K562 (cell line): ENCODE results near the gene LAMTOR1. TPM values are rescaled to one million over a fixed set of nuclear protein-coding genes. Genes with fewer than 3 reads are reported as not detected.
A peak's percentile ranks its signal among the peaks of the same experiment; 100 is the strongest.

Experiments used
- BMI1 ChIP-seq: fragments of 150-350 bp; IDR thresholded peaks from 2 replicates; pipeline ENCODE4 v1.6.1; 2014; ENCODE audit warnings: low read length
- CHCHD3 ChIP-seq: fragments of 250-450 bp; sonication (Bioruptor Pico); IDR thresholded peaks from 2 replicates; pipeline ENCODE4 v2.1.2; 2022; ENCODE audit warnings: mild to moderate bottlenecking
- EHMT2 ChIP-seq: fragments of 450-650 bp; IDR thresholded peaks from 2 replicates; pipeline ENCODE4 v1.6.1; 2018; ENCODE audit warnings: antibody characterized with exemption
- ETV1 ChIP-seq: fragments of 450-650 bp; conservative IDR thresholded peaks from 2 replicates; pipeline ENCODE4 v1.6.1; 2016; ENCODE audit warnings: missing genetic modification characterization, control low read depth, low read depth, missing compliant biosample characterization
- KLF10 ChIP-seq: fragments of 250-450 bp; sonication (Bioruptor Pico); IDR thresholded peaks from 2 replicates; pipeline ENCODE4 v1.6.1; 2021; ENCODE audit warnings: matching md5 sums
- NCOA1 ChIP-seq: fragments of 450-650 bp; IDR thresholded peaks from 2 replicates; pipeline ENCODE4 v1.6.1; 2016; ENCODE audit warnings: low read depth
- NR4A1 ChIP-seq, 2 experiments: fragments of 250-450 bp in 1 of 2; fragments of 450-650 bp in 1 of 2; sonication (Bioruptor Pico) in 1 of 2; IDR thresholded peaks; 2 replicates each; pipeline versions ENCODE4 v1.4.0 to v1.6.1; 2016 to 2020; ENCODE audit warnings: mild to moderate bottlenecking in 2 of 2, missing compliant biosample characterization in 1 of 2, missing genetic modification characterization in 1 of 2, moderate library complexity in 1 of 2
- RB1 ChIP-seq: fragments of 450-650 bp; IDR thresholded peaks from 2 replicates; pipeline ENCODE4 v1.6.1; 2017; ENCODE audit warnings: low read depth, mild to moderate bottlenecking
- RBM14 ChIP-seq: fragments of 200-400 bp; formaldehyde crosslinking; IDR thresholded peaks from 2 replicates; pipeline ENCODE4 v1.6.1; 2018; ENCODE audit warnings: low read depth, mild to moderate bottlenecking, low read length, moderate library complexity, borderline replicate concordance; ENCODE audit not compliant: insufficient read depth
- RBM22 ChIP-seq: fragments of 200-400 bp; formaldehyde crosslinking; IDR thresholded peaks from 2 replicates; pipeline ENCODE4 v1.6.1; 2018; ENCODE audit warnings: low read length, low read depth; ENCODE audit not compliant: poor library complexity, severe bottlenecking
- SIX5 ChIP-seq, 2 experiments: IDR thresholded peaks; 2 replicates each; pipeline ENCODE4 v1.6.1; 2011; ENCODE audit warnings: low read length in 2 of 2, borderline replicate concordance in 1 of 2, low read depth in 1 of 2, mild to moderate bottlenecking in 1 of 2, moderate library complexity in 1 of 2; ENCODE audit not compliant: insufficient read depth in 1 of 2
- TAF9B ChIP-seq: fragments of 450-650 bp; IDR thresholded peaks from 2 replicates; pipeline ENCODE4 v1.6.1; 2018; ENCODE audit warnings: mild to moderate bottlenecking; ENCODE audit not compliant: partially characterized antibody
- ZNF217 ChIP-seq: sonication (generic); formaldehyde crosslinking; IDR thresholded peaks from 2 replicates; pipeline ENCODE4 v1.8.0; 2022; ENCODE audit warnings: mild to moderate bottlenecking, missing genetic modification reagents
- ZNF695 ChIP-seq: fragments of 450-650 bp; formaldehyde crosslinking; IDR thresholded peaks from 2 replicates; pipeline ENCODE4 v1.4.0; 2020; ENCODE audit warnings: mild to moderate bottlenecking, moderate library complexity
- ZNF75A ChIP-seq: fragments of 450-650 bp; formaldehyde crosslinking; IDR thresholded peaks from 2 replicates; pipeline ENCODE4 v1.4.0; 2020; ENCODE audit warnings: mild to moderate bottlenecking
- polyA plus RNA-seq, 8 experiments: library from polyadenylated mRNA; depleted of rRNA in 4 of 8; stranded (reverse) in 5 of 8; unstranded in 3 of 8; fragments of >200 nt; fragmentation: Nextera tagmentation in 2 of 8; fragmentation: Illumina TruSeq in 1 of 8; extraction: Ambion mirVana in 2 of 8; extraction: Trizol in 1 of 8; gene quantifications; 2 replicates each; pipeline versions ENCODE4 v1.2.1 to v1.2.3, GENCODE V29; 2011 to 2014; ENCODE audit warnings: inconsistent platforms in 1 of 8, missing spikeins in 1 of 8
- total RNA-seq, 7 experiments: library from RNA; depleted of rRNA in 6 of 7; stranded (reverse); fragments of >200 nt in 6 of 7; fragmentation: Illumina TruSeq in 2 of 7; extraction: Trizol in 2 of 7; gene quantifications; 2 replicates each; pipeline versions ENCODE4 v1.2.1 to v1.2.3, GENCODE V29; 2011 to 2021; ENCODE audit warnings: low replicate concordance in 1 of 7
- TF ChIP-seq, protein P1 (sequence below): fragments of 250-450 bp; sonication (Bioruptor Pico); IDR thresholded peaks from 2 replicates; pipeline ENCODE4 v1.9.0; 2021; ENCODE audit warnings: mild to moderate bottlenecking, inconsistent platforms
- TF ChIP-seq, protein P2 (sequence below): fragments of 150-350 bp; IDR thresholded peaks from 2 replicates; pipeline ENCODE4 v1.6.1; 2014; ENCODE audit warnings: low read depth, mild to moderate bottlenecking, low read length, borderline replicate concordance
- TF ChIP-seq, protein P3 (sequence below): fragments of 250-450 bp; sonication (Bioruptor Pico); IDR thresholded peaks from 2 replicates; pipeline ENCODE4 v1.5.0; 2021
- TF ChIP-seq, protein P4 (sequence below): fragments of 250-450 bp; sonication (Bioruptor Pico); IDR thresholded peaks from 2 replicates; pipeline ENCODE4 v1.5.0; 2020; ENCODE audit warnings: mild to moderate bottlenecking

The LAMTOR1 gene
- total and polyA plus RNA-seq, 9 of the 15 experiments (the other 6 are each of a cell fraction or from before 2014, with no cell fraction given) = 62.6 to 104 (median 85.3) TPM

DNA sequence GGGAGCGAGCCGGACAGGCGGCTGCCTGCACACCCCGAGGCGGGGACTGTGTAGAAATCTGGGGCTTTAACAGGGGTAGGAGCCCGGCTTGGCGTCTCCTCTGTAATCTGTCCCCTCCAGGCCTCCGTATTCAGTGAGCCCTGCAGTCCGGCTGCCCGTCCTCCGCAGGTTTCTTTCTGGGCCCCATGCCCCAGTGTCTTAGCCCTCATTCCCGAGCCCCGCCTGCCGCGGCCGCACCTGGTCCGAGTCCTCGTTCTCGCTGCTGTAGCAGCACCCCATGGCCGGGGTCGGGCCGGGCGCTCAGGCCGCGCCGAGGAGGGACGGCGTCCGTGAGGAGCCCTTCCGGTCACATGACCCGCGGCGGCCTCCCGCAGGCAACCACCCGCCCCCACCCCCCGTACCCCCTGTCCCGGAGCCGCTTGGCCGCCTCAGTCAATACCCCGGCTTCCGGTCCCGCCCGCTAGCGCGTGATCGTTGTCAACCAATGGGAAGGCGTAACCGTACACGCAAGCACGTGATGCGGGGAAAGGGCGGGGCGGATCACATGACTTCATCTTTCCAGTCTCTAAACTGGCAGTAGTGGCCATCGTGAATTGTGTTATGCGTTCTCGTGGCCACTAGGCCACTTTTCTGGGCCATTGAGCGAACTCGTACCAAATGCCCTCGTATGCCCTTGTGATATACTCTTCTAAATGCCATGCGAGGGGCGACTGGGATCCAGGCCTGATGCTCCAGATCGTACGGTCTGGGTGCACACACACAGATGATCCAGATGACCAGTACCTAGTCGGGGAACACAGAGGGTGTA lies at the start of gene LAMTOR1 (continued):
- no peak for TF ChIP-seq ZNF217
- TF ChIP-seq BMI1 = no peak
- TF ChIP-seq RB1 = peak; percentile 39; the same call in 1 of the 2 replicates
- TF ChIP-seq RBM14 = no peak
- TF ChIP-seq ZNF75A (CRISPR knock-in tag) = no peak
- TF ChIP-seq, protein P1, sequence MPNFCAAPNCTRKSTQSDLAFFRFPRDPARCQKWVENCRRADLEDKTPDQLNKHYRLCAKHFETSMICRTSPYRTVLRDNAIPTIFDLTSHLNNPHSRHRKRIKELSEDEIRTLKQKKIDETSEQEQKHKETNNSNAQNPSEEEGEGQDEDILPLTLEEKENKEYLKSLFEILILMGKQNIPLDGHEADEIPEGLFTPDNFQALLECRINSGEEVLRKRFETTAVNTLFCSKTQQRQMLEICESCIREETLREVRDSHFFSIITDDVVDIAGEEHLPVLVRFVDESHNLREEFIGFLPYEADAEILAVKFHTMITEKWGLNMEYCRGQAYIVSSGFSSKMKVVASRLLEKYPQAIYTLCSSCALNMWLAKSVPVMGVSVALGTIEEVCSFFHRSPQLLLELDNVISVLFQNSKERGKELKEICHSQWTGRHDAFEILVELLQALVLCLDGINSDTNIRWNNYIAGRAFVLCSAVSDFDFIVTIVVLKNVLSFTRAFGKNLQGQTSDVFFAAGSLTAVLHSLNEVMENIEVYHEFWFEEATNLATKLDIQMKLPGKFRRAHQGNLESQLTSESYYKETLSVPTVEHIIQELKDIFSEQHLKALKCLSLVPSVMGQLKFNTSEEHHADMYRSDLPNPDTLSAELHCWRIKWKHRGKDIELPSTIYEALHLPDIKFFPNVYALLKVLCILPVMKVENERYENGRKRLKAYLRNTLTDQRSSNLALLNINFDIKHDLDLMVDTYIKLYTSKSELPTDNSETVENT (CRISPR knock-in tag) = peak; percentile 77
- peak; percentile 62 for TF ChIP-seq TAF9B
- TF ChIP-seq, protein P2, sequence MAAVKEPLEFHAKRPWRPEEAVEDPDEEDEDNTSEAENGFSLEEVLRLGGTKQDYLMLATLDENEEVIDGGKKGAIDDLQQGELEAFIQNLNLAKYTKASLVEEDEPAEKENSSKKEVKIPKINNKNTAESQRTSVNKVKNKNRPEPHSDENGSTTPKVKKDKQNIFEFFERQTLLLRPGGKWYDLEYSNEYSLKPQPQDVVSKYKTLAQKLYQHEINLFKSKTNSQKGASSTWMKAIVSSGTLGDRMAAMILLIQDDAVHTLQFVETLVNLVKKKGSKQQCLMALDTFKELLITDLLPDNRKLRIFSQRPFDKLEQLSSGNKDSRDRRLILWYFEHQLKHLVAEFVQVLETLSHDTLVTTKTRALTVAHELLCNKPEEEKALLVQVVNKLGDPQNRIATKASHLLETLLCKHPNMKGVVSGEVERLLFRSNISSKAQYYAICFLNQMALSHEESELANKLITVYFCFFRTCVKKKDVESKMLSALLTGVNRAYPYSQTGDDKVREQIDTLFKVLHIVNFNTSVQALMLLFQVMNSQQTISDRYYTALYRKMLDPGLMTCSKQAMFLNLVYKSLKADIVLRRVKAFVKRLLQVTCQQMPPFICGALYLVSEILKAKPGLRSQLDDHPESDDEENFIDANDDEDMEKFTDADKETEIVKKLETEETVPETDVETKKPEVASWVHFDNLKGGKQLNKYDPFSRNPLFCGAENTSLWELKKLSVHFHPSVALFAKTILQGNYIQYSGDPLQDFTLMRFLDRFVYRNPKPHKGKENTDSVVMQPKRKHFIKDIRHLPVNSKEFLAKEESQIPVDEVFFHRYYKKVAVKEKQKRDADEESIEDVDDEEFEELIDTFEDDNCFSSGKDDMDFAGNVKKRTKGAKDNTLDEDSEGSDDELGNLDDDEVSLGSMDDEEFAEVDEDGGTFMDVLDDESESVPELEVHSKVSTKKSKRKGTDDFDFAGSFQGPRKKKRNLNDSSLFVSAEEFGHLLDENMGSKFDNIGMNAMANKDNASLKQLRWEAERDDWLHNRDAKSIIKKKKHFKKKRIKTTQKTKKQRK = no peak
- TF ChIP-seq KLF10 = no peak
- peak; percentile 59; the same call in 1 of the 2 replicates for TF ChIP-seq ETV1 (tag)
- TF ChIP-seq CHCHD3 = no peak
- no peak for TF ChIP-seq NCOA1
- TF ChIP-seq EHMT2 = peak; percentile 50; the same call in 1 of the 2 replicates
- no peak for TF ChIP-seq SIX5 (IDR thresholded peaks at IDR 0.05; ENCODE audit: borderline replicate concordance in 1 of 2, insufficient read depth in 1 of 2, low read depth in 1 of 2, low read length in 2 of 2)
- TF ChIP-seq RBM22 = no peak
- TF ChIP-seq, protein P3, sequence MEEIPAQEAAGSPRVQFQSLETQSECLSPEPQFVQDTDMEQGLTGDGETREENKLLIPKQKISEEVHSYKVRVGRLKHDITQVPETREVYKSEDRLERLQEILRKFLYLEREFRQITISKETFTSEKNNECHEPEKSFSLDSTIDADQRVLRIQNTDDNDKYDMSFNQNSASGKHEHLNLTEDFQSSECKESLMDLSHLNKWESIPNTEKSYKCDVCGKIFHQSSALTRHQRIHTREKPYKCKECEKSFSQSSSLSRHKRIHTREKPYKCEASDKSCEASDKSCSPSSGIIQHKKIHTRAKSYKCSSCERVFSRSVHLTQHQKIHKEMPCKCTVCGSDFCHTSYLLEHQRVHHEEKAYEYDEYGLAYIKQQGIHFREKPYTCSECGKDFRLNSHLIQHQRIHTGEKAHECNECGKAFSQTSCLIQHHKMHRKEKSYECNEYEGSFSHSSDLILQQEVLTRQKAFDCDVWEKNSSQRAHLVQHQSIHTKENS = no peak
- no peak for TF ChIP-seq NR4A1 (CRISPR knock-in tag; IDR thresholded peaks at IDR 0.05)
- peak; percentile 90 for TF ChIP-seq NR4A1 (tag; IDR thresholded peaks at IDR 0.05)
- TF ChIP-seq ZNF695 (CRISPR knock-in tag) = no peak
- TF ChIP-seq, protein P4, sequence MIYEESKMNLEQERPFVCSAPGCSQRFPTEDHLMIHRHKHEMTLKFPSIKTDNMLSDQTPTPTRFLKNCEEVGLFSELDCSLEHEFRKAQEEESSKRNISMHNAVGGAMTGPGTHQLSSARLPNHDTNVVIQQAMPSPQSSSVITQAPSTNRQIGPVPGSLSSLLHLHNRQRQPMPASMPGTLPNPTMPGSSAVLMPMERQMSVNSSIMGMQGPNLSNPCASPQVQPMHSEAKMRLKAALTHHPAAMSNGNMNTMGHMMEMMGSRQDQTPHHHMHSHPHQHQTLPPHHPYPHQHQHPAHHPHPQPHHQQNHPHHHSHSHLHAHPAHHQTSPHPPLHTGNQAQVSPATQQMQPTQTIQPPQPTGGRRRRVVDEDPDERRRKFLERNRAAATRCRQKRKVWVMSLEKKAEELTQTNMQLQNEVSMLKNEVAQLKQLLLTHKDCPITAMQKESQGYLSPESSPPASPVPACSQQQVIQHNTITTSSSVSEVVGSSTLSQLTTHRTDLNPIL (CRISPR knock-in tag) = 0 out of 2 replicates have a peak, but pooled peaks have one; percentile 57
